CD14-positive monocyte (primary cell): ENCODE results near the gene IFIT5. TPM values are rescaled to one million over a fixed set of nuclear protein-coding genes. Genes with fewer than 3 reads are reported as not detected.

Source experiments
- DNase-seq, 3 donors: peaks; one replicate each; pipeline ENCODE4 v3.0.0-alpha.2; 2011 to 2022
- H2AFZ ChIP-seq: 2 replicates; pipeline ENCODE4 v1.6.0; 2012; ENCODE audit warnings: mild to moderate bottlenecking, low read depth, low read length, inconsistent platforms; ENCODE audit not compliant: insufficient read depth, poor library complexity, severe bottlenecking
- H3K27ac ChIP-seq, 2 donors: 1 replicate in 1 of 2; 2 replicates in 1 of 2; pipeline ENCODE4 v1.5.1; 2012 to 2013; ENCODE audit warnings: low read length in 2 of 2, control low read depth in 1 of 2, inconsistent platforms in 1 of 2, low read depth in 1 of 2, mild to moderate bottlenecking in 1 of 2
- H3K27me3 ChIP-seq, 2 donors: one replicate each; pipeline versions ENCODE4 v1.6.0 to v1.6.1; 2011 to 2013; ENCODE audit warnings: low read length in 2 of 2; ENCODE audit not compliant: control insufficient read depth in 2 of 2, insufficient read depth in 2 of 2
- H3K36me3 ChIP-seq, 2 donors: replicated peaks in 1 of 2; 1 replicate in 1 of 2; 2 replicates in 1 of 2; pipeline versions ENCODE4 v1.5.1 to v1.6.1; 2012 to 2013; ENCODE audit warnings: low read length in 2 of 2, control low read depth in 1 of 2, inconsistent platforms in 1 of 2, mild to moderate bottlenecking in 1 of 2; ENCODE audit not compliant: insufficient read depth in 2 of 2, control insufficient read depth in 1 of 2
- H3K4me1 ChIP-seq, 2 donors: 1 replicate in 1 of 2; 2 replicates in 1 of 2; pipeline versions ENCODE4 v1.5.1 to v1.6.1; 2012 to 2013; ENCODE audit warnings: low read length in 2 of 2, control low read depth in 1 of 2, inconsistent platforms in 1 of 2, mild to moderate bottlenecking in 1 of 2, moderate library complexity in 1 of 2; ENCODE audit not compliant: insufficient read depth in 2 of 2, control insufficient read depth in 1 of 2
- H3K4me2 ChIP-seq: replicated peaks from 2 replicates; pipeline ENCODE3; 2012; ENCODE audit warnings: low read length, moderate library complexity, mild to moderate bottlenecking; ENCODE audit not compliant: poor library complexity, severe bottlenecking; ENCODE audit errors: extremely low read depth
- H3K4me3 ChIP-seq, 3 experiments: fragments of 200-600 bp in 1 of 3; sonication (generic) in 1 of 3; replicated peaks in 1 of 3; 1 replicate in 2 of 3; 2 replicates in 1 of 3; pipeline ENCODE4 v1.5.1; 2011 to 2013; ENCODE audit warnings: low read length in 3 of 3, mild to moderate bottlenecking in 3 of 3, control low read depth in 2 of 3, low read depth in 2 of 3, inconsistent platforms in 1 of 3, moderate library complexity in 1 of 3
- H3K79me2 ChIP-seq: 2 replicates; pipeline ENCODE4 v1.6.0; 2012; ENCODE audit warnings: mild to moderate bottlenecking, control low read depth, inconsistent platforms, low read length, moderate library complexity; ENCODE audit not compliant: insufficient read depth
- H3K9ac ChIP-seq: 2 replicates; pipeline ENCODE4 v1.6.0; 2017; ENCODE audit warnings: low read length, mild to moderate bottlenecking; ENCODE audit not compliant: insufficient read depth, poor library complexity, severe bottlenecking
- H3K9me3 ChIP-seq, 2 donors: replicated peaks in 1 of 2; 1 replicate in 1 of 2; 2 replicates in 1 of 2; pipeline versions ENCODE4 v1.5.1 to v1.6.1; 2012 to 2013; ENCODE audit warnings: low read length in 2 of 2, control low read depth in 1 of 2; ENCODE audit not compliant: control insufficient read depth in 1 of 2, insufficient read depth in 1 of 2
- H4K20me1 ChIP-seq: 2 replicates; pipeline ENCODE4 v1.6.0; 2012; ENCODE audit warnings: mild to moderate bottlenecking, low read length, control low read depth, moderate library complexity; ENCODE audit not compliant: insufficient read depth
- H3K27ac Mint-ChIP-seq, 7 donors: one replicate each; pipeline ENCODE4 v1.8.0; 2020; ENCODE audit warnings: mild to moderate bottlenecking in 7 of 7, mixed read lengths in 7 of 7, moderate library complexity in 6 of 7, inconsistent platforms in 2 of 7
- H3K27me3 Mint-ChIP-seq, 3 donors: one replicate each; pipeline ENCODE4 v1.8.0; 2021 to 2022; ENCODE audit warnings: low read depth in 3 of 3, mild to moderate bottlenecking in 3 of 3, mixed read lengths in 3 of 3, moderate library complexity in 3 of 3, inconsistent platforms in 1 of 3
- H3K36me3 Mint-ChIP-seq, 2 donors: one replicate each; pipeline ENCODE4 v1.8.0; 2020; ENCODE audit warnings: mixed read lengths in 2 of 2, inconsistent platforms in 1 of 2, mild to moderate bottlenecking in 1 of 2
- H3K4me1 Mint-ChIP-seq: one replicate; pipeline ENCODE4 v1.8.0; 2020; ENCODE audit warnings: mild to moderate bottlenecking, mixed read lengths
- H3K4me3 Mint-ChIP-seq, 2 donors: one replicate each; pipeline ENCODE4 v1.8.0; 2020; ENCODE audit warnings: mild to moderate bottlenecking in 2 of 2, mixed read lengths in 2 of 2, moderate library complexity in 1 of 2
- H3K9me3 Mint-ChIP-seq, 7 donors: one replicate each; pipeline ENCODE4 v1.8.0; 2020 to 2022; ENCODE audit warnings: mixed read lengths in 7 of 7, mild to moderate bottlenecking in 6 of 7, moderate library complexity in 6 of 7, inconsistent platforms in 2 of 7
- CTCF ChIP-seq: fragments of 200-600 bp; IDR thresholded peaks from one replicate; pipeline ENCODE4 v1.8.0; 2022; ENCODE audit warnings: antibody characterized with exemption, mild to moderate bottlenecking
- WGBS: methylation state at CpG from one replicate; pipeline ENCODE4 v1.1.5; 2013; ENCODE audit warnings: missing lambda C conversion rate; ENCODE audit not compliant: insufficient coverage; 5-methylcytosine and 5-hydroxymethylcytosine counted together
- intact Hi-C, 2 donors: fragments of 100-400 bp; cut with micrococcal nuclease; formaldehyde crosslinking; loops; one replicate each; pipeline versions ENCODE4 v1.15.0 to v1.15.1; 2023
- polyA plus RNA-seq, 3 donors: library from polyadenylated mRNA; depleted of rRNA in 1 of 3; unstranded in 2 of 3; stranded (reverse) in 1 of 3; fragments of 300-500 nt in 2 of 3; fragments of >200 nt in 1 of 3; fragmentation: Illumina TruSeq in 2 of 3; gene quantifications; 1 replicate in 2 of 3; 2 replicates in 1 of 3; pipeline ENCODE4 v1.2.3, GENCODE V29; 2012 to 2021

Gene IFIT5
- polyA plus RNA-seq, 3 donors: 2.4 to 8.0 (median 5.8) TPM

GRCh38 chr10:89371079-89371478 lies 43.3 kb upstream of the IFIT5 start:
- Histone ChIP-seq H3K79me2 (no peaks in the 10 kb centered on the region), H3K27me3 (no peaks in the 10 kb centered on the region), H3K4me3 (no peak overlapping the region), H3K4me2 (no peak overlapping the region), H3K36me3 (no peaks in the 10 kb centered on the region), H4K20me1 (no peaks in the 10 kb centered on the region), H3K9ac (no peak overlapping the region), H3K4me1 (peaks cover 14 to 16% of the 10 kb centered on the region in 2 donors), H2AFZ (no peak overlapping the region), H3K9me3 (no peaks in the 10 kb centered on the region), H3K27ac (no peak overlapping the region)
- no peak for TF ChIP-seq CTCF
- Mint-ChIP-seq H3K4me1 (peaks cover 29% of the 10 kb centered on the region), H3K36me3 (no peaks in the 10 kb centered on the region), H3K9me3 (no peaks in the 10 kb centered on the region), H3K27ac (no peak overlapping the region), H3K4me3 (no peak overlapping the region), H3K27me3 (peaks cover 0 to 2% (median 0%) of the 10 kb centered on the region in 3 donors)
- intact Hi-C loops: no loop called here
- no peak for DNase-seq

DNA sequence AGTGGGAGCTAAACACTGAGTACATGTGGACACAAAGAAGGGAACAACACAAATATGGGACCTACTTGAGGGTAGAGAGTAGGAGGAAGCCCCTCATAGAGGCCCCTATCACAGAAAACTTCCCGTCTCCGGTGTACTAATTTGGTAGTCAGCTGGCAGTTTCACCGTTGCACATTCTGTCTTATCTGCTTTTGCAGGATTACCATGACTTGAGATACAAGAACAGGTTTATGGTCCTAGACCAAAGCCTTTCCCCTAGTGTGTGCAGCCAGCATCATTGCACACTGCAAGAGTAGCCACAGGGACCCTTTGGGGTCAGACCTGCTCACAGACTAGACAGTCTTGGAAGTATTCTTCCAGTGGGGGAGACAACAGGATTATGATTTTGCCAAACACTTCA lies 42.4 kb upstream of the IFIT5 start:
- no peaks in the 10 kb centered on the region for H3K36me3 Mint-ChIP-seq
- H3K27me3 Mint-ChIP-seq: peaks cover 0 to 2% (median 0%) of the 10 kb centered on the region in 3 donors
- Histone ChIP-seq H3K27me3 (no peaks in the 10 kb centered on the region), H3K36me3 (no peaks in the 10 kb centered on the region), H3K4me3 (no peak overlapping the region), H3K27ac (no peak overlapping the region), H3K79me2 (no peaks in the 10 kb centered on the region), H2AFZ (no peak overlapping the region), H3K9me3 (no peaks in the 10 kb centered on the region), H3K9ac (no peak overlapping the region), H3K4me2 (no peak overlapping the region), H3K4me1 (peaks cover 14 to 16% of the 10 kb centered on the region in 2 donors), H4K20me1 (no peaks in the 10 kb centered on the region)
- H3K27ac Mint-ChIP-seq: no peak overlapping the region
- H3K4me1 Mint-ChIP-seq: peaks cover 29% of the 10 kb centered on the region
- DNase-seq: no peak
- WGBS: 58% methylated on average over 3 of the region's 3 CpGs
- intact Hi-C loops: no loop called here
- no peak overlapping the region for H3K4me3 Mint-ChIP-seq
- no peak for TF ChIP-seq CTCF
- no peaks in the 10 kb centered on the region for H3K9me3 Mint-ChIP-seq
